Fibroblast of skin of right biceps (primary cell): ENCODE results near the gene DIS3L2.
A peak's percentile ranks its signal among the peaks of the same experiment; 100 is the strongest.

Experiments used
- DNase-seq: peaks from one replicate; pipeline ENCODE4 v3.0.0-alpha.2; 2013

The DIS3L2 gene

GRCh38 chr2:231961349-231962166, at the start of gene DIS3L2:
DIS3L2 (plus strand) TSS chr2:231961713; CDS start chr2:232014928, 53,215 bp downstream.
- peak; percentile 83 for DNase-seq

GRCh38 chr2:231914077-231914690, 47.3 kb upstream of the DIS3L2 start:
- no peak for DNase-seq

GRCh38 chr2:231917280-231918066, 44.0 kb upstream of the DIS3L2 start:
- no peak for DNase-seq

GRCh38 chr2:231918501-231919330, 42.8 kb upstream of the DIS3L2 start:
- DNase-seq: no peak

- no peak for DNase-seq
Observed at GRCh38 chr2:231919341-231920035, 42.0 kb upstream of the DIS3L2 start.

DNA sequence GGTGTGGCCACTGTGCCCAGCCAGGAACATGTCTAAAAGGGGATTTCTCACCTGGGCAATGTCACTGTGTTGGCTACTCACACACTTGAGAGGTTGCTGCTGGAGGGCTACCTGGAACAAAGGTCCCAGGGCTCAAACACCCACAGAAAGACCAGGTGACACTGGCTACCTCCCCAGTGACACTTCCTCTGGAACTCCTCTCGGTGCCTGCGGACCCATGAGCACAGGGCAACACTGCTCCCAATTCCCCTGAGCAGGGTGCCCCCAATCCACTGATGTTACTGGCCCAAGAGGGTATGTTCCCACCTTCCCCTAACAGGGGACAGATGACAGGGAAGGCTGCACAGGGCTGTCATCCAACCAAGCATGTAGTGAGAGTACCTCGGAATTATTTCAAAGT, 41.1 kb upstream of the DIS3L2 start:
- no peak for DNase-seq

DNA sequence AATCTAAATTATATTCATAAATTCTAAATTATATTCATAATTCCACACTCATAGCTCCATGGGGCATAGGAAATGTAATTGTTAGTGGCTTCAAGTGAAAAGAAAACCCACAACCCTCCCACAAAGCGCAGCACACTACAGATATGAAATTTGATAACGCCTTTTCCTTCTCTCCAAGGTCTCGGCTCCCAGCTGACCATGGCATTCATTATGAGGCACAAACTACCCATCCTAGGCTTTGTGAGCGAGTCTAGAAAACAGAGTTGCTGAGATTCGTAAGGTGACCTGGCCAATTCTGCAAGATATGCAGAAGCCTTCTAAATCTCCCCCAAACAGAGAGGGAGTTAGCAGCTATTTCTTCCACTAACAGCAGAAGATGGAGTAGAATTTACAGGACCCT, 40.7 kb upstream of the DIS3L2 start:
- no peak for DNase-seq

- no peak for DNase-seq
Observed at GRCh38 chr2:231922311-231923009, 39.1 kb upstream of the DIS3L2 start.

- no peak for DNase-seq
Observed at GRCh38 chr2:231923010-231923344, 38.5 kb upstream of the DIS3L2 start.

GRCh38 chr2:231923951-231924888, 37.3 kb upstream of the DIS3L2 start:
- DNase-seq: no peak

DNA sequence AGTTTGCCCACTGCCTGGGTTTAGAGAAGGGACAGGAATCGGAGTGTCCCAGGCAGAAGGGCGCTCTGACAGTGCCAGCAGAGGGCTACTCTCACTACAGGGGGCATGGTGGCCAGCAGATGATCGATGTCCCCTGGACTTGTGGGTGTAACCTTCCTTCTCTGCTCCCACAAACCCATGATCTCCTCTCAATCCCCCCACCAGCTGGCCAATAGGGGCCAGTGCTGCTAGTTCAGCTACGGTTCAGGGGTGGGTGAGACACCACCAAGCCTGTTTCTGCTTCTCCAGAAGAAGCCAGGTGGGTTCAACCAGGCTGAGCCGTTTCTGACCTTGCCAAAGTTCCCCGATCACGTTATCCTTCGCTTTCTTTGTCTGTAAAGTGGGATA, 36.6 kb upstream of the DIS3L2 start:
- no peak for DNase-seq

- DNase-seq: peak; percentile 71
Observed at GRCh38 chr2:231925303-231926179, 36.0 kb upstream of the DIS3L2 start.

DNA sequence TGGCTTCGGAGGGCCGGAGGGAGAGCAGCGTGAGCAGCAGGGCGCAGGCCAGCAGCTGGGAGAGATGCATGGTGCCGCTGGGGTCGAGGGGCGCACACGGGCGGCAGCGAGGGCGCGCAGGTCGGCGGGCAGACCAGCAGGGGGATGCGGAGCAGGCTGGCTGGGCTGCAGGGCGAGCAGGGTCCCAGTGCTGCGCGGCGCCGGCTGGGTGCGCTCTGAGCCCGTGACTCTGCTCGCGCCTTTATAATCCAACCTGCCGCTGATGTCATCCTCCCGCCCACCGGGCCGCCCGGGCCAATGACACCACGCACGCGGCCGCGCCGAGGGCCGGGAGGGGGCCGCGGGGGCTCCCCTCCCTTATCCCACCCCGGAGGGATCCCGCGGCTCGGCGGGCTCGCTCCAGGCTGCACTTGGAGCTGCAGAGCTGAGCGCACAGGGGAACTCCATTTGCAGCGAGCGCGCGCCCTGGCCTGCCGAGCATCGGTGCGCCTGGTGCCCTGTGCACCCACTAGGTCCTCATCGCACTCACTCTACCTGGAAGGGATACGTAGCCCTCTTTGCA, 35.3 kb upstream of the DIS3L2 start, which contains the start of gene NPPC:
NPPC (minus strand) TSS at position 217 of the 562 bp plus-strand sequence; CDS start at position 70, 147 bp downstream.
- DNase-seq: peak; percentile 53

DNA sequence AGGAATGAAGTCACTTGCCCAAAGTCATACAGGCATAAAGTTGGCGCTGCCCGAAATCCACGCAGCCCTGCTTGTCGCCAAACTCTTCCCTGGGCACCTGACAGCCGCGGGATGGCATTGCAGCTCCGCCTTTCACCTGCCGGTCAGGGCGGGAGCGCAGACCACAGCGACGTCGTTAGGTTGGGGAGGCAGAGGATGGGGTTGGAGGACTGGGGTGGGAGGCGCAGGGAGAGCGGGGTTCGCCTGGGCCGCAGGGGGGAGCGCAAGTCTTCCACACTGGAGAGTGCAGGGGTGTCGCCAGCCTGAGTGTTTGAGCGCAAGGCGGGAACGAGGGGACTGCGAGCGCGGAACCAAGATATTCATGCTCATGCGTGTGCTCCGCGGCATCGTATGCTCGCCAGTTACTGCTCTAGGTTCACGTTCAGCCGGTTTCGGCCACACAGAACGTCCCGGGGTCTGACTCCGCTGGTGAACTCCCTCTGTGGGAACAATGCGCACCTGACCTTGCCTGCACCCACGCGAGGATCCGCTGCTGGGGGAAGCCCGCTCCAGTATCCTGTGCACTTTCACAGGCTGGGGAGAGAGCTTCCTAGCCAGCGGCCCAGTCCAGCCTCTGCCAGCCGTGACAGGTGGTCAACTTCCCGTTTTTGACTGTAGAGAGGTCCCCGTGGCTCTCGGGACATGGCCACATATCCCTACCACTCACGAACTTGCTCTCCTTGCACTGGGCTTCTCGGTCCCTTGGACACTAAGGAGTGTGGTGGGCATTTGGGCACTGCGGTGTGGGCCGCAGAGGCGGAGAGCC, 34.5 kb upstream of the DIS3L2 start:
- no peak for DNase-seq

GRCh38 chr2:231927566-231927890, 34.0 kb upstream of the DIS3L2 start:
- DNase-seq: no peak

DNA sequence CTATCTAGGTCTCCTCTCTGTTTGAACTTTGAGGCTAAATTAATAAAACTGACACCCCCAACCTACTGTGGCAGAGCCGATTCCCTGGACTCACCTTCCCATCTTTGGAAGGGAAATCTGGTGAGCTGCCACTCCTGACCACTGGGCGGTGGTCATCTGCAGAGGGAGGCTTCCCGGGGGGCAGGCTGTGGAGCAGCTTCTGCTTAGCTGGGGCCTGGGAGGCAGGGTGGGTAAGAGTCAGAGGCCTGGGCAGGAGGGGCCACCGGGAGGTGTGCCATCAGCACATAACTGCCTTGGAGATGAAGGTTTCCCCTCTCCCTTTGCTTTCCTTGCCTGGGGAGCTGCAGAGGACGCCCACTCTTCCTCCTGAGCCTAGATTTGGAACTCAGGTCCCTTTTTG, 33.0 kb upstream of the DIS3L2 start:
- no peak for DNase-seq

GRCh38 chr2:231928901-231929725, 32.4 kb upstream of the DIS3L2 start:
- no peak for DNase-seq
